NCI-H526 (cell line): ENCODE data around the gene BID.

Experiments used
- DNase-seq, 2 experiments: peaks; one replicate each; lab custom pipeline; 2025; lab: John Stamatoyannopoulos, UW

The BID gene

DNA sequence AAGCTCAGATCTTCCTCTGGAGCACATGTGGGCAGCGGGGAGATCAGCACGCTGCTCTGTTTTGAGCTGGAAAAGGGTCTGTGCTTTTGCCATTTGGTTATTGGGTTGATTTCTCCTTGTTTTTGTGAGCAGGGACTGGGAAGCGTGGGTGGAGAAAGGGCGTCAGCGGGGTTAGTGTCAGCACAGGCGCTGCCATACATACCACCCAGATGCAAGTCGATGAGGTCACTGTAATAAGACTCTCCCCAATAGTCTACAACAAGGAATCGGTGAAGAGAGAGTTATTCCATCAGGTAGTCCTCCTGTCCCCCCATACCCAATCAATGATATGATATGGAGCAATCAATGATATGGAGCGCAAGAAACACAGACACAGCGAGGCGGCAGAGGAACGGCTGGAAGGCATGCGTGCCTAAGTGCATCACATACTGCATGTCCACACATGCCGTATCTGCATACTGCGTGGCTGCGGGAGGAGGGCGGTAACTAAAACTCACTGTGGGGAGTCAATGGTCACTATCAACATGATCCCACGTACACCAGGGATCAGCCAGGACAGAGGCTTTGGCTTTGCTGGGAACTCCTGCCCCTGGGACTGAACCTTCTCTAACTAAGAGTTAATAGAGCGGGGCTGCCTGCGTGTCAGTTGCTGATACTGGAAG lies 29.5 kb upstream of the BID start:
- no peak for DNase-seq

DNA sequence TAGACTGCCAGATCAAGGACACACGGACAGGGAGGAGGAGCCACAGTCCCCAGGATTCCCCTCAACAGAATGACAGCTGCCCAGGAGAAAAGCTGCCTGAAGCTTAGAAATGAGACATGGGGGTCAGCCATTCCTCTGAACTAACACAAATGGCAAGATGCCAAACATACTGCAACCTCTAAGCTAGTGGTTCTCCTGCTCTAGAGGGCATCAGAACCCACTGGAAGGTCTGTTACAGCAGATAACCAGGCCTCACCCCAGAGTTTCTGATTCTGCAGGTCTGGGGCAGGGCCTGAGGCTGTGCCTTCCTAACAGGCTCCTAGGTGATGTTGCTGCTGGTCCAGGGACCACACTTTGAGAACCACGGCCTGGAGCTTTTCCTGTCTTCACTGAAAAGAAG lies 28.6 kb upstream of the BID start:
- no peak for DNase-seq

DNA sequence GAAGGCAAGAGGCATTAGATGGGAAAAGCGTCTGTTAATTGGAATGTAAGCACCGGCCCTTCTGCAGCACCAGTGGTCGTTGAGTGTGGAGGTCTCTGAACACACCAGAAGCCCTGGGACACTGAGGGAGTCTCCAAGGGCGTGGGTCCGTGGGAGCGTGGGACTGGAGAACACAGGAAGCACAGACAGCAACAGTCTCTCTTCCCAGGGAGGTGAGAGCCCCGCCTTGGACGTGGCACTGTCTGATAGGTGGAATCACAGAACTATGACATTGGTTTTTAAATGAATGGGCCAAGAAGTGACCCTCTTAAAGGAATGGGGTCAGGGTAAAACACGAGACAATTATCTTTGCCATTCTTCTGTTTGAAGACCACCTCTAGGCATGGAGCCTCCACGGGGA lies 28.1 kb upstream of the BID start:
- DNase-seq = no peak

DNA sequence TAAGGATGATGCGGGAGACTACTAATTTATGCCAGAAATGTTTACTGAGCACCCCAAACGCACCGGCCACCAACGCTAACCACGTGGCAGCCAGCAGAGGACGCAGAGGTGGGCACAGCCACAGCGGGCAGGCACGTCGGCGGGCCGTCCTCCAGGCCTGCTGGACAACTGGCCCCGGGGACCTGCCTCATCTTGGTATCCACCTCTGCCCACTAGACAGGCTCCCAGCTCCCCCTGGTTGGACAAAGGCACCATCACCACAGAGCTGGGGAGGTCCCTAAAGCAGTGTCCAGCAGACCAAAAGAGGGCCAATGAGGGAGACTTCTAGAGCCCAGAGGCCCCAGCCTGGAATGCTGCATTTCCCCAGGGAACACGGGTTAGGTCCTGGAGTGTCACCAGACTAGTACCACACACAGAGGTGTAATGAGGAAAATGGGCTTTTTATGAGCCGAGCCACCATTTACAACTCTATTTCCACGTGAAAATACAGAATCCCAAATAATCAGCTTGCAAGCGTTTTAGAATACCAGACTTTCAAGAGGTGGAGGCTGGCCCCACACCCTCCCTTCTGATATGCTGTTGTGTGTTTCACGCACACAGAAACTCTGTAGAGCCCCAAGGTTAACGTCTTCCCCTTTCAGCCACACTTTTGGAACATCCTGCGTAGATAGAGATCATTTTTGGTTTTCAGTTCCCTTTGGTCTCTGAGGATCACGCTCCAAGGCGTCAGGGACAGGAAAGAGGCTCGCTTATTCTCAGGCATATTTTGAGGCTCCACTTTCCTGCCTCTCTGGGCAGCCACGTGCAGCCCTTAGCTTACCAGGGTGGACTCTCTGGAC lies 23.7 kb upstream of the BID start:
- DNase-seq = no peak

DNA sequence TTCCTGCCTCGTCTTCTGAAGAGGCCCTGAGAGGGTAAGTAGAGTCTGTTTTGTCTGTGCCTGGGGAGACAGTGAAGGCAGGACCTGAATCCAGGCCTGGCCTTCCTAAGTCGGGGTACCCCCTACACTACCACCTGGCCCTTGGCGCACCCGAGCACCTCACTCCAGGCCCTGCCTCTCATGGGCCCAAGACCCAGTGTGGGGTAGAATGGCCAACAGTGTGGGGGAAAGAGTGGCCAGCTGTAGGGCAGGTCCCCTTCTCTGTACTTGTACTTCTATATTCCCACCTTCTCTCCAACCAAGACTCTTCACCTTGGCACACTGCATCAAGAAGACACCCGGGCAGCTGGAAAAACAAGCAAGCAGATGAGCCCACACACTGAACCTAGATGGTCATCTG lies 22.4 kb upstream of the BID start:
- no peak for DNase-seq

DNA sequence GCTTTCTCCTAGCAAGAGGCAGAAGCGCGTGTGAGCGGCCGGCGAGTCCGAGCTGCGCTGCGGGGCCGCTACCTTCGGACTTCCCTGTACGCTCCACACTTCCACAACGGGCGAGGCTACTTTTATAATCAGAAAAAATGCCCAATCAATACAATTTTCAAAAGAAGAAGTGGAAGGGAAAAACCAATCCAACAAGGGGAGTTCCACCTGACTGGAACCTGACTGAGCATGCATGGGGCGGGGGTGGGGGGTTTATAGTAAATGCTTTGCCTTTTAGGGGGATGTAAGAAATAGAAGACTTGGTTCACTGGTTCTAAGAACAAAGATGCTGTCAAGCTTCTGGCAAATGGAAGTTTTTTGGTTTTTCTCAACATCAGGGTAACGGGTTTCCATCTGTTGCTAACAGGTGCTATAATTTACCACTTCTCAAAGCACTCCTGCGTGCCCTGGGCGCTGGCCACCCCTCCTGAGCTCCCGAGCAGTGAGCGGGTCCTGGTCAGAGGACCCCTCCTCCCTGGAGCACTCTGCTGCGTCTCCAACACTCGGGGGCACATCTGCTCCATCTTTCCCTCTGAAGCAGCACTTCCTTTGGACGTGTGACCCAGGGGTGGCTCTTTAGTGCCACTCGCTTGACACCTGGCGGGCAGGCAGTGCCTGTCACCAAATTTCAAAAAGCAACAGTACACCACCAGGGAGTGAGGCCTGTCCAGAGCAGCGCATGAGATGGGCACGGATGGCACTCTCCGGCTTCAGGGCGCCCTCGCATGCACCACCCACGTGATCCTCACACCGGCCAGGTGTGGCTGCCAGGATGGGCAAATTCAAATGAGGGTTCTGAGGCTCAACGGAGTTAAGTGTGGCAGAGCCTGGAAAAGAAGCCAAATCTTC lies 21.6 kb upstream of the BID start:
- peak in 1 of 2 experiments; percentile 19 for DNase-seq

DNA sequence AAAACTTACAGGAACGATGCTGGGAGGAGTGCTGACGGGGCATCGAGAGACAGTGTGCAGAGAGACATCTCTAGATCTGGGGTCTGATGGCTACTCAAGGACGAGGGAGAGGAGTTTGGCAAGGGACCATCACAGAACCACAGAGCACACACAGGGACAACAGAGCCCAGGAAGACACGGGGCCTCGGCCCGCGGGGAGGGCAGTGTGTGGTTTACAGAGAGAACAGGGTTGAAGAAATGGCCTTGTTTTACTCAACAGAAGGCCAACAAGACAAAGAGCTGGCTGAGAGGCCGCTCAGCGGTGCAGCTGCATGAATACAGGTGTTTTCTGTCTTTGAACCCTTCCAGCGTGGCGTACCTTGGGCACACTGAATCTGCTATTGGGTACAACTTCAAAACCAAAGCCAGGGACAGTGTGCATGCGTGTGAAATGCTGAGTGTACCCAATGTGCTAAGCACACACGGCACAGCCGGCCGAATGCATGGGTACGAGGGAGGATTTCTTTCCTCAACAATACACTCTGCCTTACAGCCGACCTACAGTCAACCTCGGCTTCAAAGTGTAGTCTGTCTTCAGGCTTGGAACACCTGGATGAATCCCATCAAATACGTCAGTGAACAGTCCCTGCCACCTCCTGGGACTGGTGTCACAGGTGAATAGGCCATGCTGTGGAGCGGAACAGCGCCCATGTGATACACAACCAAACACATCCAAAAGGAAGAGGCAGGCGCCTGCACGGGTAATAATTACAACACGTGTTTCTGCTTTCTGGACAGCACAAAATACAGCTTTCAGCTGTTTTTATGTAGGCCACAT lies 20.7 kb upstream of the BID start:
- DNase-seq = no peak

DNA sequence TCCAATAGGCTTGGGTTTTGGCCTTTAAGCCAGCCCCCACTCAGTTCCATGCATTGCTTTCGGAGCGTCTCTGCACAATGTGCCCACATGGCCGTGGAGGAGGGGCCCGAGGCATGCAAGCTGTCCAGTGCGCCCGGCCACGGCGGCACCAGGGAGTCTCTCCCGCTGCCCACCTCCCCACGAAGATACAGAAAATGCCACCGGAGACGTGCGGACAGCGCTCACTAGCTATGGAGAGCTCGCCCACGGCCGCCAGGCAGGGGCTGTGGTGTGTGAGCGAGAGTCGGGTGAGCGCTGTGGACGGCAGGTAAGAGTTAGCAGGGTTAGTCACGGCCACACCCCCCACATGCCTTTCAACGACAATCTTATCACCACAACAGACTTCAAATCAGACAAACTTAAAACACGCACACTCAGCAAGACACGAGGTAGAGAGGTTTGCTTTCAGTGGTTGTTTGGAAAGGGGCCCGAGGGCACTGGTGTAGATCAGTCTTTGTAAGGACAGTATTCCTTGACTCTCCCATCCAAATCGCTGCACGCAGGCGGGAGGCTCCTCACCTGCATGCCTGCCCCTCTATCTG lies 18.7 kb upstream of the BID start:
- DNase-seq = no peak

DNA sequence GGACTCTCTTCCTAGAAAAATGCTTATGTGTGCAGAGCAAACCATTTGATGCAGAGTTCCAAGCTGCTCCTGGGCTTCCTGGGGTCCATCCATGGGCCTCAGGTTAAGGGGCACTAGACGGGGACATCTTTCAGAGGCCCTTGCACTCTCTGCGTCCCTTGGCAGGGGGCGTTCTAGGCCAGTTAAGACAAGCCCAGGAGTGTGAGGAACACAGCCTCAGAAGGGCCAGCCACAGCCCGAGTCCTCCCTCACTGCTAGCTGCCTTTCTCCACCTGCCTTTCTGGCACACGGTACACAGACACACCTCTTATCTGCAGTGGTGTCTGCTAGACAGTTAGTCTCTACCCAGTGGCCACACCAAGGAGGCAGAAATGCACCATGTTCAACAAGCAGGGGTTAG lies 18.0 kb upstream of the BID start:
- DNase-seq = peak in 1 of 2 experiments; percentile 21

DNA sequence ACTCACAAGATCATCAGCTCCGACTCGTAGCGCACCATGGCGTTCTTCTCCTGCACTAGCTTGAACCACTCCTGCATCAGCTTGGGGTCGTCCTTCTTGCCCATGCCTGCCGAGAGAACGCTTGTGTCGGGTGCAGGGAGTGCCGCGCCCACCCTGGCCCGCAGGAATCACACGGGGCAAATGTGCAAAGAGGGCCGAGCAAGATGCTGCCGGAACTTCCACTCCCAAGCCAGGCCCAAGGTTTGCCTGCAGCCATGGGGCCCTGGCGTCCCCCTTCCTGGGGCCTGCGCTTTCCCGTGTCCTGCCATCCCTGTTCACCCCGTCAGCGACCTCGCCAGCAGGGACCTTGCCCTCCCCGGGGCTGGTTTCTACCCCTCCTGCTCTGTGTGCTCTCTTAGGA lies 16.9 kb upstream of the BID start:
- no peak for DNase-seq

DNA sequence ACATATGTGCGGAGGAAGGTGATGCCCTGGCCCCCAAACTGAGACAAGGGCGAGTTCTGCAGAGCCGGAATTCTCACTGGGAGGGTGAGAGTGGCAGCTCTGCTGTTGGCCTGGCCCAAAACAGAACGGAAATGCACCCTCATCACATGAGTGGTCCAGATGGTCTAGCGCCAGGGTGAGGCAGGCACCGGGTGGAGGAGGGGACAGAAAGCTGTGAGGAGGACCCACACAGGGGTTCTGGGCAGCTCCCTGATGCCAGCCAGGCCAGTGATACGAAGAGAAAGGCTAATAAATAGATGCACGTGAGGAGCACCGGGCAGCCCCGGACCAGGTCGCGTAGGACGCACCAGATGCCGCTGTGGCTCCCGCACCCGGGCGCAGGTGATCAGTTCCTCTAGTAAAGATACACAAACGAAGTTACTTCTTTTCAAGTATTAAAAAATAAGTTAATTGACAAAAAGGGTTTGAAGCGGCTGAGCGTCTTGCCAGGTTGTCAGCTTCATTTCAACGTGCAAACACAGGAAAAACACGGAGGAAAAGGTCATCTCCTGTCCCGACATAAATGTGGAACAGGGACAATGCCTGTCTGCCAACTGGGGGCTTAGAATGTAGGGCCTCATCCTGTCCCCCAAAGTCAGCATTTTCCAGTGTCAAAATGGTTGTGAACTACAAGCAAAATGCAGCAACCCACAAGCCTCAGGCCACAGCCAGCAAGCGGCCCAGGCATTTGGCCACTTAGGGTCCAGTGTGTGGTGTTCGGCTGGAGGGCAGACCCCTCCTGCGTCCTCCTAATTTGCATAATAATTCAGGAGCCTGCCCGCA lies 15.3 kb upstream of the BID start:
- DNase-seq = no peak

DNA sequence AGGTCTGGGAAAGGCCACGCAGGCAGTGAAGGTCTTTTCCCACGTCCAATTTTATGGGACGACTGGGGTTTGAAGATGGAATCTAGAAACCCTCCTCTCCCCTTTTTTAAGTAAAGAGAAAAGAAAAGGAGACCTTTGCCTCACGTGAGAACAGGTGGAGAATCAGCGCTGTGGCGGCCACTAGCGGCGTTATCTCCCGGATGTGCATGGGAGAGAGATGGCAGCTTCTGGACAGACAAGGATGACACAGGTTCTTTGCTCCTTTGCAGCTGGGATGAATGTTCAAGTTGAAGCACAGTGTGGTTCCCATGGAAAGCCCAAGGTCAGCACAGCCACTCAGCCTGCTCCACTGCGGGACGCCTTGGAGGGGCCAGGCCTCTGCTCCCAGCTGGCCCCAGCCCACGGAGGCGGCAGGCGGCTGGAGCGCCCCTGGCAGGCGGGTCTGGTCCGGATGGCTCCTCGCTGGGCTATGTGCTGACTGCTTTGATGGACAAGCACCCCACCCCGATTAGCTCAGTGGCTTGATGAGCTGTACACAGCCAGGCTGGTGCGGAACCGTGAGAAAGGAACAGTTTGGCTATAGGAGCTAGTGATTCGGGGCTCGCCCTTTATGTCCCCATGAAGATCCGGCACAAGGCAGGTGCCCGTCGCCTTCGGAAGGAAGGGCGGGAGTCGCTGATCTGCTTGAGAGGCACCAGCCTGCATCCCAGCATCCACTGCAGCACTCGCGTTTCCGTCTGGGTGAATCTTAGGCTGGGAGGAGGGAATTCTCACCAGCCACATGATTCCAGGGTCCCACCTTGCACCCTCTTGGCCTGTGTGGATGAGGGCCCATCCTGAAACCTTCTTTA lies 14.5 kb upstream of the BID start:
- DNase-seq = no peak

DNA sequence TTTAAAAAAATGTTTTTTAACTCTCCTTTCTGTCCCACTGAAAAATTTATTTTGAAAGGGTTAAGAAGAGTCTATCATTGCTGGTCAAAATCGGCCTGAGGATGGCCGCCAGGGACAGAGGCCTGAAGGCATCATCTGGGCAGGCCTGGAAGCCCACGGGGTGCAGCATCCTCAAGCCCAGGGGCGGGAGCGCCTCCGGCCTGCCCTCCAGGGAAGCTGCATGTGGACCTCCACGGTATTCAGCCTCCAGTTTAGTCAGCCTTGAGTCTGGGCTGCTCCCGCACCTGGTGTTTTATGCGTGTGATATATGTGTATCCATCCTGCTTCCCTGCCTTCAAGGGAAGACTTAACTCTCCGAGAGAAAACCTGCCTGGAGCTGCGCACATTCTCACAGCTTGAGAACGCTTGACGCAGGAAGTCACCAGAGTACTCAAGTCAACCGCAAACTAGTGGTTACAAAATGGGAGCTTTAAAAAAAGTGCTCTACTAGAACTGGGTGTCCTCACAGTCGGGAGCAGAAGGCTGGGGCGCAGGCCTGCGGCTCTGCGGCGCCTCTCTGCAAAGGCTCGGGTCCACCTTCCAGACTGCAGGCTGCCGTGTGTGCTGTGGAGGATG lies 13.6 kb upstream of the BID start:
- no peak for DNase-seq

DNA sequence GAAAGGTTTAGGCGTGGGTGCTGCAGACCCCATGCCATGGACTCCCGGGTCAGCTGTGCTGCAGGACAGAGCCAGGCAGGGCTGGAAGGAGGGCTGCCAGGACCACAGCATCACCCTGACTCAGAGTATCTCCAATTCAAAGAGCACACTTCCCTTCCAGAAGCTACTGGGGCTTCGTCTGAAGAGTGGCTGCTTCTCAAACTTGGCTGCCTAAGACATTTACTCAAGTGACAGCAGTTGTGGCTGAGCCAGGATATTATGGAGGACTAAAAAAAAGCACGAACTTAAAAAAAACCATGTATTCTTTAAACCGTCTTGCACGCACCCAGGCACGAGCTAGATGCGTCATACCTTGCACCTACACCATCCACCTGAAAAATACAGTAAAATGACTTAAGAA lies 13.0 kb upstream of the BID start:
- DNase-seq = no peak

DNA sequence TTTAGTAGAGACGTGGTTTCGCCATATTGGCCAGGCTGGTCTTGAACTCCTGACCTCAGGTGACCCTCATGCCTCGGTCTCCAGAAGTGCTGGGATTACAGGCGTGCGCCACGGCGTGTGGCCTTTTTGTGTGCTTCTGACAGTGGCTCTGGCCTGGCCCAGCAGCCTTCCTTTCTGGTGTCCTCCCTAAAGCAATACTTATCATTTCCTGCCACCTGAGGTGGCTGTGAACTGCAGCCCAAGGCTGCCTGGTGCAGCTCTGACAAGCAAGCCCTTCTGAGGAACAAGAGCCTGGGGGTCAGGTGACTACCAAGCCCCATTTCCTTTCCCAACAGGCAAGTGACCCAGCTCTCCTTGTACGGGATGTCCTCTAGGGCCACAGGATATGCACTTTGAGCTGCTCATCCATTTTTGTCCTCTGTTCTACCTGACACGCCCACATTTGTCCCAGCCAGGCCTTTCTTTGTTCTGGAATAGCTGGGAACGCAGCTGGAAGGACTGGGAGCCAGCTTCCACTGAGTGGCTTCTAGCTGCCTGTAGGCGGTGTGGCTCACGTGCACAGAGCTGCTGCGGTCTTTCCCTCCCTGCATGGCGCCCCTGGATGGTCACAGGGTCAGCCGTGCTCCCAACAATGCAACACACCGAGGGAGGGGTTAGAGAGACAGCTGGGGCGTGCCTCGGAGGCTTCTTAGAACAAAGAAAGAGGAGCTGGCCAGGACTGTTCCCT lies 12.3 kb upstream of the BID start:
- no peak for DNase-seq

DNA sequence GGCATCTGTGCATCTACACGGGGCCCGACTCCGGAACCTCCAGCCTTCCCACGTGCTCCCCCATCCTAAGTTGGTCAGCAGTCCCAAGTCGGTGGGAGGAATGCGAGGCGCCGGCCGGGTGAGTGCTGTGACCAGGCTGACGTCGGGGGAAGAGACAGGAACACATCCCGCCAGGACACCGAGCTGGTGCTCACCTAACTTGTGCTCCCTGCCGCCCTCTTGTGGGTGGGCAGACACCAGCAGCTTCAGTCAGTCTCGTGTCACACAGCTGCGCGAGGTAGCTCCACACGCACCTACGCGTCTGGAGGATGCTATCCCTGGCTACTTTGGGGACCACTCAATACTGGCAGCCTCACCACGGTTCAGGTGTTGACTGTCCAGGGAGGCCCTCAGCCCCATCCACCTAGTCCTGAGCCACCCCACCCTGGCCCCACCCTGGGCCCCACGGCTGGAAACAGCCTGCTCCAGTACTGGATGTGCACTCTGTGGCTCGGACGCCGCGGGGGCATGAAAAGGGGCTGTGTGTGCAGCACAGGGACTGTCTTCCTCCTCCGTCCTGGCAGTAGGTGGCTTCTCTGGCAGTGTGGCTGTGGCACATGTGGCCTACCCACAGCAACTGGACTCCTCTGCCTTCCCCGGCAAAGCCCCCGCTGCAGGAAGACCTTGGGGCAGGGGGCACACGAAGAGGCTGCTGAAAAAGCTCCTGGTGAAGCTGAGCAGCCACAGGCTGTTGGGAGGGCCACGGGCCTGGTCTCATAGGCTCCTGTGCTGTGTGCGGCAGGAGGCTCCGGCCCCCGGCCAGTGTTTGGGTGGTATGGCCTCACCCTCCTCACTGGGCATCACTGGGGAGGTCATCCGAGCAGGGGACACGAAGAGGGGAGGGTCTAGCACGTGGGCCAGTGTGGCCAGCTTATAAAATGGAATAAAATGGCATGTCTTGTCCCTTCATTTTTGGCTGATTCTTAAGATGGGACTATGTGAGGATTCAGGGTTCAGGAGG lies 11.2 kb upstream of the BID start:
- peak in 1 of 2 experiments; percentile 43 for DNase-seq

DNA sequence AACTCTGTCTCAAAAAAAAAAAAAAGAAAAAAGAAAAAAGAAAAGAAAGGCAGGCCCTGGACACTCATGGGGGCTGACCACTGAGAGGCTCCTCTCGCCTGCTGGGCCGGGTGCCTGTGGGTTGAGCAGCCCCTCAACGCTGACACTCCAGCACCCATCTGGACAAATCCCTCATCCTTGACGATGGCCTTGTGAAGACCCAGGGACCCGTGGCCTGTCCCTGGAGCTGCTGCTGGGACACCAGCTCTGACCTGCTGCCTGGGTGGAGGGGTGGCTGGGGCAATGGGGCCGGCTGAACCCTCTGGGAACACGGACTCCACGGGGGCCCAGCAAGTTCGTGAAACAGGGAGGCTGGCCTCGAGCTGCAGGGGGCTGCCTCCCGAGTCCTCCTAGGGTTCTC lies 10.5 kb upstream of the BID start:
- DNase-seq = no peak
